Activated naive CD8-positive, alpha-beta T cell treated with anti-CD3 and anti-CD28 coated beads for 36 hours (primary cell): ENCODE data around the gene ESM1. TPM values are rescaled to one million over a fixed set of nuclear protein-coding genes. Genes with fewer than 3 reads are reported as not detected.

Experiments
- DNase-seq: peaks from one replicate; pipeline ENCODE4 v3.0.0; 2021
- H3K27ac Mint-ChIP-seq: one replicate; pipeline ENCODE4 v1.8.0; 2022; ENCODE audit warnings: mild to moderate bottlenecking, moderate library complexity, mixed read lengths
- H3K27me3 Mint-ChIP-seq: one replicate; pipeline ENCODE4 v1.8.0; 2022; ENCODE audit warnings: mild to moderate bottlenecking, mixed read lengths
- H3K36me3 Mint-ChIP-seq: one replicate; pipeline ENCODE4 v1.8.0; 2021; ENCODE audit warnings: mild to moderate bottlenecking, mixed read lengths
- H3K4me1 Mint-ChIP-seq: one replicate; pipeline ENCODE4 v1.8.0; 2021; ENCODE audit warnings: mixed read lengths
- H3K4me3 Mint-ChIP-seq: one replicate; pipeline ENCODE4 v1.8.0; 2022; ENCODE audit warnings: mild to moderate bottlenecking, moderate library complexity, mixed read lengths
- H3K9me3 Mint-ChIP-seq: one replicate; pipeline ENCODE4 v1.8.0; 2022; ENCODE audit warnings: mixed read lengths
- total RNA-seq, 2 experiments: library from RNA; stranded (reverse); gene quantifications; one replicate each; pipeline ENCODE4 v1.2.3, GENCODE V29; 2021

Gene ESM1
- total RNA-seq, 2 experiments from 2014 or later = not detected

- Mint-ChIP-seq H3K36me3 (no peaks in the 10 kb centered on the region), H3K9me3 (no peaks in the 10 kb centered on the region), H3K27ac (no peak overlapping the region), H3K27me3 (no peaks in the 10 kb centered on the region), H3K4me1 (no peaks in the 10 kb centered on the region), H3K4me3 (no peak overlapping the region)
- no peak for DNase-seq
These were observed 38.2 kb downstream of the ESM1 start for GRCh38 chr5:54947187-54947586.

GRCh38 chr5:54946306-54946819 is 39.0 kb downstream of the ESM1 start:
- Mint-ChIP-seq H3K4me3 (no peak overlapping the region), H3K27ac (no peak overlapping the region), H3K4me1 (no peaks in the 10 kb centered on the region), H3K27me3 (no peaks in the 10 kb centered on the region), H3K36me3 (no peaks in the 10 kb centered on the region), H3K9me3 (no peaks in the 10 kb centered on the region)
- no peak for DNase-seq

DNA sequence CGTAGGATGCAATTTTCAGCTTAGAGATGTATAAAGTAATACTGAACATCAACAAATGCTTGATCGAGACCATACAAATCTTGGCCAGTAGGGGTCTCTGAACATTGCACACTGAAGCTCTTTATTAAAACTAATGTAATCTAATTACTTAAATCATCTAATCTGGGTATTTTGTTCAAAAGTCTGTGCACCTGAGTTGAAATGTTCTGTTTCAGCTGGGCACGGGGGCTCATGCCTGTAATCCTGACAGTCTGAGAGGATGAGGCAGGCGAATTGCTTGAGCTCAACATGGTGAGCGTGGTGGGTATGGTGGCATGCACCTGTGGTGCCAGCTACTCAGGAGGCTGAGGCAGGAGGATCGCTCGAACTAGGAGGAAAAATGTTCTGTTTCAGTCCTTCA is 41.0 kb downstream of the ESM1 start:
- H3K4me1 Mint-ChIP-seq = no peaks in the 10 kb centered on the region
- H3K9me3 Mint-ChIP-seq = no peaks in the 10 kb centered on the region
- no peak overlapping the region for H3K27ac Mint-ChIP-seq
- peak; percentile 4 for DNase-seq
- H3K36me3 Mint-ChIP-seq = no peaks in the 10 kb centered on the region
- no peaks in the 10 kb centered on the region for H3K27me3 Mint-ChIP-seq
- no peak overlapping the region for H3K4me3 Mint-ChIP-seq

DNA sequence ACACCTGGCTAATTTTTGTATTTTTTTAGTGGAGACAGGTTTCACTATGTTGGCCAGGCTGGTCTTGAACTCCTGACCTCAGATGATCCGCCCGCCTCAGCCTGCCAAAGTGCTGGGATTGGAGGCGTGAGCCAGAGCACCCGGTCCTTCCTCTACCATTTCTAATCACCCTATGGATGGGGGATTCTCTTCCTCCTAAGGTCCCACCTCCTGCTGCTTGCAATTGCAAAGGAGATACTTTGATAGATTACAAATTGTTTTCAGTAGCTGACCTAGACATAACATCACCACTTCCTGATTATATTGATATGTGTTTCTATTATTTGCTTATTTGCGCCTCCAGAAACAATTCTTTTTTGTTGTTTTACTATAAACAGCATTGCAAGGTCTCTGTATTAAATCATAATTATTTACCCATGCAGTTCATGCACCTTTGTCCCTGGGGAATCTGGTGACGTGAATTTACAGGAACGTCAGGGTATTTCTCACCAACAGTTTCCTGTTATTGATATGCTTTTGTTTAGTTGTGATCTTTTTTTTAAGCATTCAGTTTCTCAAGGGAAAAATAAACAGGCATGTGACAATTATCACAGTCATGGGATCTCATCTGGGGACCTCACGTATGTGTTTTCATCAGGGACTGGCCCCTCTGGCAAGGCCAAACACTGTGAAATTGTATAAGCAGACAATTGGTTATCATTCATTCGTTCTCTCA is 43.2 kb downstream of the ESM1 start:
- H3K9me3 Mint-ChIP-seq = no peaks in the 10 kb centered on the region

DNA sequence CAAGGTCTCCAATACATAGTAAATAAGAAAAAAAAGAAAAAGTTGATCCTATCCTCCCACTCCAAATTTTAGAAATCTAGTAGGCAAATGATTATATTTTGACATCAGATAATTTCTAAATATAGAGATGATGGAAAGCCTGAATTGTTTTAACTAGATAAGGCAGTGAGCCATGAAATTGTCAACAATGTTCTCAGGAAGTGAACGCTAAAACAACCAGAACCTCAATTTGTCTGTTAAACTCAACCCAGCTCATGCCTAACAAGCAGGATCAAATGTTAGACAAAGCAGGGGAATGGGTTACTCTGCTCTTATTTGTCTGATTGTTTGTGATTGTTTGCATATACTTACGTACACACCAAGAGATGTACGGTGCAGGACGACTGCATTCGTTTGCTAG is 49.2 kb downstream of the ESM1 start:
- no peak for DNase-seq
- no peak overlapping the region for H3K27ac Mint-ChIP-seq
- H3K4me3 Mint-ChIP-seq = no peak overlapping the region
- no peaks in the 10 kb centered on the region for H3K36me3 Mint-ChIP-seq
- no peaks in the 10 kb centered on the region for H3K4me1 Mint-ChIP-seq
- peaks cover 13% of the 10 kb centered on the region for H3K27me3 Mint-ChIP-seq
- no peaks in the 10 kb centered on the region for H3K9me3 Mint-ChIP-seq

More for the DNA sequence above, 43.2 kb downstream of the ESM1 start:
- no peak overlapping the region for H3K27ac Mint-ChIP-seq
- no peaks in the 10 kb centered on the region for H3K27me3 Mint-ChIP-seq
- H3K4me3 Mint-ChIP-seq = no peak overlapping the region
- no peaks in the 10 kb centered on the region for H3K36me3 Mint-ChIP-seq
- H3K4me1 Mint-ChIP-seq = no peaks in the 10 kb centered on the region
- no peak for DNase-seq

GRCh38 chr5:54932789-54933188 is 52.6 kb downstream of the ESM1 start:
- Mint-ChIP-seq H3K27me3 (peaks cover 13% of the 10 kb centered on the region), H3K4me1 (no peaks in the 10 kb centered on the region), H3K27ac (no peak overlapping the region), H3K9me3 (no peaks in the 10 kb centered on the region), H3K4me3 (no peak overlapping the region), H3K36me3 (no peaks in the 10 kb centered on the region)
- DNase-seq = no peak

GRCh38 chr5:54930736-54931135 is 54.7 kb downstream of the ESM1 start:
- Mint-ChIP-seq H3K9me3 (peaks cover 6% of the 10 kb centered on the region), H3K4me1 (peaks cover 3% of the 10 kb centered on the region), H3K36me3 (peaks cover 2% of the 10 kb centered on the region), H3K4me3 (no peak overlapping the region), H3K27me3 (peaks cover 10% of the 10 kb centered on the region), H3K27ac (no peak overlapping the region)
- DNase-seq = peak; percentile 28

Other genes with a start within 250 kb of the ESM1 start
- under 1 TPM; 0.18 to 0.33 TPM for gene GZMK, start 38.7 kb upstream of the ESM1 start, total RNA-seq
- 1 to 10 TPM in 1 of 2 experiments, under 1 TPM in 1; 0.66 to 1.6 TPM for gene GZMA, start 117.1 kb upstream of the ESM1 start, total RNA-seq
- not detected for gene GPX8, start 174.6 kb upstream of the ESM1 start, total RNA-seq
- gene CDC20B, start 187.6 kb upstream of the ESM1 start, total RNA-seq = not detected
- under 1 TPM; 0.31 to 0.32 TPM for gene MCIDAS, start 241.7 kb upstream of the ESM1 start, total RNA-seq
- under 1 TPM in 1 of 2 experiments, not detected in 1; 0.14 TPM for gene CCNO, start 248.0 kb upstream of the ESM1 start, total RNA-seq